H1 (cell line): ENCODE measurements around the gene TFPT. TPM values are rescaled to one million over a fixed set of nuclear protein-coding genes. Genes with fewer than 3 reads are reported as not detected.

Experiments used
- CTCF ChIA-PET: fragments of 300-600 bp; sonication (Branson Sonifier 250); formaldehyde crosslinking; loops from one replicate; lab custom pipeline; 2021; ENCODE audit not compliant: partially characterized antibody; lab: Charles Lee
- POLR2A ChIA-PET: fragments of 300-600 bp; sonication (Branson Sonifier 250); formaldehyde crosslinking; loops from one replicate; lab custom pipeline; 2021; ENCODE audit warnings: inconsistent platforms; ENCODE audit not compliant: partially characterized antibody; lab: Charles Lee
- DNase-seq, 2 experiments: peaks; one replicate each; pipeline versions ENCODE4 v3.0.0 to v3.0.0-alpha.2; 2010 to 2022; ENCODE audit warnings: low spot score in 2 of 2, low read depth in 1 of 2, mixed read lengths in 1 of 2
- FAIRE-seq: peaks from 2 replicates; lab custom pipeline; 2011; peaks lifted over from hg19 to GRCh38; lab: Jason Lieb, UNC
- H2AFZ ChIP-seq: 2 replicates; pipeline ENCODE4 v1.8.1; 2012; ENCODE audit warnings: low read length, inconsistent platforms
- H2AK5ac ChIP-seq: 2 replicates; pipeline ENCODE4 v1.6.1; 2013; ENCODE audit warnings: low read depth, low read length
- H2BK120ac ChIP-seq: replicated peaks from 2 replicates; pipeline ENCODE3; 2013; ENCODE audit warnings: low read depth, low read length, inconsistent platforms
- H2BK12ac ChIP-seq: 2 replicates; pipeline ENCODE4 v1.6.1; 2013; ENCODE audit warnings: low read depth, low read length
- H2BK15ac ChIP-seq: 2 replicates; pipeline ENCODE4 v1.6.1; 2013; ENCODE audit warnings: low read length
- H2BK20ac ChIP-seq: 2 replicates; pipeline ENCODE4 v1.6.1; 2013; ENCODE audit warnings: low read length
- H2BK5ac ChIP-seq: 2 replicates; pipeline ENCODE4 v1.6.1; 2013; ENCODE audit warnings: low read depth, low read length
- H3K14ac ChIP-seq: 2 replicates; pipeline ENCODE4 v1.6.1; 2013; ENCODE audit warnings: inconsistent platforms; ENCODE audit not compliant: insufficient read length
- H3K18ac ChIP-seq: 2 replicates; pipeline ENCODE4 v1.6.1; 2013; ENCODE audit warnings: low read length; ENCODE audit errors: extremely low read depth
- H3K23ac ChIP-seq: 2 replicates; pipeline ENCODE4 v1.6.1; 2013; ENCODE audit warnings: inconsistent platforms; ENCODE audit not compliant: insufficient read length
- H3K23me2 ChIP-seq: 2 replicates; pipeline ENCODE4 v1.6.1; 2013; ENCODE audit warnings: low read depth, low read length
- H3K27ac ChIP-seq: 2 replicates; pipeline ENCODE4 v1.6.1; 2011; ENCODE audit warnings: low read depth, low read length, inconsistent platforms
- H3K27me3 ChIP-seq, 4 experiments: replicated peaks in 1 of 4; 1 replicate in 1 of 4; 2 replicates in 3 of 4; pipeline versions ENCODE4 v1.6.1 to v1.8.1; 2011 to 2013; ENCODE audit warnings: low read length in 3 of 4, mild to moderate bottlenecking in 3 of 4, inconsistent platforms in 2 of 4, mixed read lengths in 2 of 4, moderate library complexity in 1 of 4; ENCODE audit not compliant: control insufficient read depth in 3 of 4, insufficient read depth in 3 of 4; ENCODE audit errors: extremely low read depth in 1 of 4
- H3K36me3 ChIP-seq, 4 experiments: 2 replicates each; pipeline versions ENCODE4 v1.6.1 to v1.8.1; 2011 to 2013; ENCODE audit warnings: mild to moderate bottlenecking in 4 of 4, low read length in 3 of 4, moderate library complexity in 2 of 4, control low read depth in 1 of 4, inconsistent platforms in 1 of 4; ENCODE audit not compliant: insufficient read depth in 4 of 4, control insufficient read depth in 2 of 4
- H3K4ac ChIP-seq: replicated peaks from 2 replicates; pipeline ENCODE3; 2013; ENCODE audit warnings: low read length, low read depth, mixed read lengths, inconsistent platforms; ENCODE audit not compliant: insufficient read length
- H3K4me1 ChIP-seq, 4 experiments: replicated peaks in 1 of 4; 1 replicate in 1 of 4; 2 replicates in 3 of 4; pipeline versions ENCODE4 v1.6.1 to v1.8.1; 2011 to 2013; ENCODE audit warnings: low read length in 3 of 4, inconsistent platforms in 2 of 4, mixed read lengths in 1 of 4; ENCODE audit not compliant: insufficient read depth in 4 of 4, control insufficient read depth in 3 of 4
- H3K4me2 ChIP-seq, 2 experiments: 2 replicates each; pipeline versions ENCODE4 v1.6.1 to v1.8.1; 2011 to 2013; ENCODE audit warnings: low read depth in 2 of 2, low read length in 2 of 2, control low read depth in 1 of 2, inconsistent platforms in 1 of 2, mild to moderate bottlenecking in 1 of 2; ENCODE audit not compliant: insufficient read depth in 1 of 2
- H3K4me3 ChIP-seq, 4 experiments: fragments of 200-600, 300-600 bp in 1 of 4; sonication (generic), shearing (Covaris generic), sonication (Bioruptor Twin) in 1 of 4; 2 replicates each; pipeline versions ENCODE4 v1.5.1 to v1.8.1; 2011 to 2016; ENCODE audit warnings: low read length in 4 of 4, low read depth in 3 of 4, control low read depth in 2 of 4, inconsistent platforms in 2 of 4, mild to moderate bottlenecking in 2 of 4, mixed read lengths in 1 of 4, moderate library complexity in 1 of 4; ENCODE audit not compliant: insufficient read depth in 2 of 4; ENCODE audit errors: extremely low read depth in 1 of 4
- H3K56ac ChIP-seq: replicated peaks from 2 replicates; pipeline ENCODE3; 2013; ENCODE audit warnings: low read depth, mild to moderate bottlenecking, mixed read lengths, low read length, inconsistent platforms; ENCODE audit not compliant: insufficient read length
- H3K79me1 ChIP-seq: 2 replicates; pipeline ENCODE4 v1.6.1; 2013; ENCODE audit warnings: low read depth, low read length, control low read depth
- H3K79me2 ChIP-seq, 2 experiments: 2 replicates each; pipeline versions ENCODE4 v1.6.1 to v1.8.1; 2012 to 2013; ENCODE audit warnings: low read length in 2 of 2, mild to moderate bottlenecking in 2 of 2, inconsistent platforms in 1 of 2; ENCODE audit not compliant: insufficient read depth in 2 of 2, control insufficient read depth in 1 of 2
- H3K9ac ChIP-seq, 4 experiments: replicated peaks in 1 of 4; 1 replicate in 1 of 4; 2 replicates in 3 of 4; pipeline versions ENCODE4 v1.6.1 to v1.8.1; 2011 to 2013; ENCODE audit warnings: low read depth in 3 of 4, low read length in 3 of 4, control low read depth in 2 of 4, mild to moderate bottlenecking in 2 of 4, moderate library complexity in 2 of 4, inconsistent platforms in 1 of 4; ENCODE audit errors: extremely low read depth in 1 of 4
- H3K9me3 ChIP-seq, 2 experiments: 2 replicates each; pipeline versions ENCODE4 v1.6.1 to v1.8.1; 2012 to 2013; ENCODE audit warnings: mild to moderate bottlenecking in 2 of 2, moderate library complexity in 2 of 2, control low read depth in 1 of 2, inconsistent platforms in 1 of 2, low read depth in 1 of 2, low read length in 1 of 2, mixed read lengths in 1 of 2; ENCODE audit not compliant: insufficient read depth in 2 of 2
- H4K20me1 ChIP-seq, 2 experiments: replicated peaks in 1 of 2; 2 replicates each; pipeline versions ENCODE3 to v1.8.1; 2011 to 2013; ENCODE audit warnings: inconsistent platforms in 2 of 2, low read length in 2 of 2, mild to moderate bottlenecking in 1 of 2; ENCODE audit not compliant: insufficient read depth in 2 of 2, control insufficient read depth in 1 of 2
- H4K5ac ChIP-seq: 2 replicates; pipeline ENCODE4 v1.6.1; 2013; ENCODE audit warnings: low read length, low read depth, mixed read lengths, inconsistent platforms; ENCODE audit not compliant: insufficient read length
- H4K8ac ChIP-seq: 2 replicates; pipeline ENCODE4 v1.8.0; 2013; ENCODE audit warnings: mild to moderate bottlenecking, moderate library complexity, low read length, inconsistent platforms; ENCODE audit not compliant: insufficient read depth; ENCODE audit errors: extremely low read depth
- H4K91ac ChIP-seq: replicated peaks from 2 replicates; pipeline ENCODE3; 2013; ENCODE audit warnings: low read length, mixed read lengths, inconsistent platforms; ENCODE audit not compliant: insufficient read length
- CHD1 ChIP-seq: IDR thresholded peaks from 2 replicates; pipeline ENCODE4 v1.6.1; 2012; ENCODE audit warnings: low read depth, low read length, improper control_type of control experiment
- SUZ12 ChIP-seq: fragments of 200-600 bp; sonication (generic); IDR thresholded peaks from 2 replicates; pipeline ENCODE4 v1.6.1; 2012; ENCODE audit warnings: mild to moderate bottlenecking, inconsistent platforms, low read length, moderate library complexity, mixed read lengths
- WGBS, 2 experiments: shearing (Covaris generic) in 1 of 2; methylation state at CpG; one replicate each; pipeline versions ENCODE4 v1.1.6 to v1.1.7; 2013 to 2015; ENCODE audit warnings: low lambda C conversion rate in 2 of 2, mixed read lengths in 2 of 2, inconsistent platforms in 1 of 2, low coverage in 1 of 2, missing lambda C conversion rate in 1 of 2; ENCODE audit not compliant: insufficient replicate concordance in 2 of 2, insufficient coverage in 1 of 2, insufficient read length in 1 of 2; ENCODE audit errors: extremely low coverage in 1 of 2, missing lambda C conversion rate in 1 of 2; 5-methylcytosine and 5-hydroxymethylcytosine counted together
- polyA plus RNA-seq, 7 experiments: library from polyadenylated mRNA; depleted of rRNA in 3 of 7; stranded (reverse) in 5 of 7; unstranded in 2 of 7; fragments of >200 nt in 5 of 7; fragments of 200-250 nt in 2 of 7; gene quantifications; 1 replicate in 5 of 7; 2 replicates in 1 of 7; 4 replicates in 1 of 7; pipeline versions ENCODE4 v1.2.1 to v1.2.3, GENCODE V29; 2011 to 2013; ENCODE audit warnings: missing spikeins in 2 of 7, mixed read lengths in 2 of 7
- total RNA-seq: library from RNA; stranded (reverse); fragmentation: NEBNext Ultra II Directional; extraction: Animal tissue kit (Norgen Biotek cat#: 25700); gene quantifications from 2 replicates; pipeline ENCODE4 v1.2.1, GENCODE V29; 2021

The TFPT gene
- total and polyA plus RNA-seq, 2 of the 8 experiments (the other 6 are each of a cell fraction or from before 2014, with no cell fraction given) = 10.4 to 17.7 TPM

DNA sequence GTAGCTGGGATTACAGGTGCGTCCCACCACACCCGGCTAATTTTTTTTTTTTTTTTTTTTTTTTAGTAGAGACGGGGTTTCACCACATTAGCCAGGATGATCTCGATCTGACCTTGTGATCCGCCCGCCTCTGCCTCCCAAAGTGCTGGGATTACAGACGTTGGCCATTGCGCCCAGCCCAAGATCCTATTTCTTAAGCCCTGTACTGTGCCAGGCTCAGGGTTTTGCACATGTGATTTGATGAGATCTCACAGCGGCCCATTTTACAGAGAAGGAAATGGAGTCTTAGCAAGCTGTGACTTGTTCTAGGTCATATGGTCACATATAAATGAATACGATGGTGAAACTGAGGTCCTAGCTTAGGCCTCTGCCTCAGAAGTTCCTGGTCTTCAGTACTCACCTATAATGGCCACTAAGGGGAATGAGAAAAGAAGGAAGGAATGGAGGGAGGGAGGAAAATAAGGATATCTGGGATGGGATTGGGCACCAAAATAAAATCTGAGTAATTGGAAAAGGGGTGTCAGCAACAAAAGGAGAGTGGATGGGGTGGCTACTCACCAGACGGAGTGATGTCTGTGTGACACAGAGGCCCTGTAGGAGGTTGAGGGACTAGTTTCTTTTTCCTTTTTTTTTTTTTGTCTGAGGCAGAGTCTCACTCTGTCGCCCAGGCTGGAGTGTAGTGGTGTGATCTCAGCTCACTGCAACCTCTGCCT, 16.1 kb downstream of the TFPT start:
- Histone ChIP-seq H2AFZ (no peak overlapping the region), H2BK12ac (no peak overlapping the region), H3K23ac (no peak overlapping the region), H2BK15ac (no peak overlapping the region), H4K5ac (no peak overlapping the region), H3K79me2 (peaks cover 0 to 10% of the 10 kb centered on the region in 2 experiments; a peak in 2 of 4 replicates), H2AK5ac (no peak overlapping the region), H3K23me2 (peaks cover 18% of the 10 kb centered on the region), H4K20me1 (peaks cover 0 to 1% of the 10 kb centered on the region in 2 experiments), H3K27me3 (peaks cover 6 to 29% (median 18%) of the 10 kb centered on the region in 4 experiments), H3K14ac (no peak overlapping the region), H3K56ac (no peak overlapping the region), H4K8ac (no peak overlapping the region), H3K4me3 (no peak overlapping the region), H3K4me2 (no peak overlapping the region), H3K9me3 (no peaks in the 10 kb centered on the region; a peak in 1 of 4 replicates), H2BK120ac (no peak overlapping the region), H3K79me1 (no peaks in the 10 kb centered on the region), H2BK20ac (no peak overlapping the region), H3K4ac (no peak overlapping the region), H2BK5ac (no peak overlapping the region), H3K36me3 (peaks cover 0 to 1% (median 0%) of the 10 kb centered on the region in 4 experiments; a peak in 1 of 8 replicates), H3K9ac (no peak overlapping the region), H3K18ac (no peak overlapping the region), H3K27ac (no peak overlapping the region), H3K4me1 (peaks cover 0 to 5% (median 2%) of the 10 kb centered on the region in 4 experiments; a peak in 4 of 7 replicates), H4K91ac (no peak overlapping the region)
- DNase-seq = no peak
- 87% methylated on average over 10 of the region's 12 CpGs; no CpG with 5 or more reads in 1 of the 2 experiments for WGBS, 2 experiments
- FAIRE-seq = no peak
- ChIA-PET POLR2A (interaction anchor here (0.7 to 6.1 kb wide), 6 partner anchors 11 to 240 kb away, joined by 3 to 37 read pairs (median 4); partner anchors contain the start of genes PRPF31, RPS9 and TFPT), CTCF (interaction anchor here (1.4 kb wide), 1 partner anchor 70 kb away, joined by 3 read pairs; no protein-coding TSS in a partner anchor)
- TF ChIP-seq CHD1 (no peak), SUZ12 (no peak)
